ENCODE measurements around the gene ESPNL.
A peak's percentile ranks its signal among the peaks of the same experiment; 100 is the strongest.

Gene ESPNL

GRCh38 chr2:238172439-238172838 lies 72.3 kb downstream of the ESPNL start:
- H3K4me3 ChIP-seq (ENCODE audit: low read length): no peak overlapping the region
- no peak for DNase-seq (ENCODE audit: low read depth)
- TF ChIP-seq CTCF (conservative IDR thresholded peaks at IDR 0.05; ENCODE audit: low read depth, low read length): no peak

DNA sequence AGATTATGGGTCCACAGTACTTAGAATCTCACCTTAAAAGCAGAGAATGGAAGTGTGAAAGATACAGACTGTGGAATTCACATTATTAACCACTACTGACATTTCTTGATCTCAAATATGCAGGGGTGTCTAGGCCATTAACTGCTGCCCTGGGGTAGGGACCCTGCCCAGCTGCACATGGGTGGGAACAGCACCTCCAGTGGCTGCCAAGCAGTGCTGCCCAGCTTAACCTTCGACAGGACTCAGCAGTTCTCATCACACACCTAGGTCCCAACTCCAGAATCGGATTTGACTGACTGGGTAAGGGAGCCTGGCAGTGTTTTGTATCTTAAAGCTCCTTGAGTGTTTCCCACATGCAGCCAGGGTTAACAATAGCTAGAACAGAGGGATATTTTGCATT lies 73.6 kb downstream of the ESPNL start:
- H3K4me3 ChIP-seq (ENCODE audit: low read length): no peak overlapping the region
- TF ChIP-seq CTCF (conservative IDR thresholded peaks at IDR 0.05; ENCODE audit: low read depth, low read length): peak; percentile 32
- no peak for DNase-seq (ENCODE audit: low read depth)

- no peak overlapping the region for H3K4me3 ChIP-seq (ENCODE audit: low read length)
- no peak for TF ChIP-seq CTCF (conservative IDR thresholded peaks at IDR 0.05; ENCODE audit: low read depth, low read length)
- DNase-seq (ENCODE audit: low read depth): no peak
Measured at GRCh38 chr2:238174291-238174690, 74.2 kb downstream of the ESPNL start.

DNA sequence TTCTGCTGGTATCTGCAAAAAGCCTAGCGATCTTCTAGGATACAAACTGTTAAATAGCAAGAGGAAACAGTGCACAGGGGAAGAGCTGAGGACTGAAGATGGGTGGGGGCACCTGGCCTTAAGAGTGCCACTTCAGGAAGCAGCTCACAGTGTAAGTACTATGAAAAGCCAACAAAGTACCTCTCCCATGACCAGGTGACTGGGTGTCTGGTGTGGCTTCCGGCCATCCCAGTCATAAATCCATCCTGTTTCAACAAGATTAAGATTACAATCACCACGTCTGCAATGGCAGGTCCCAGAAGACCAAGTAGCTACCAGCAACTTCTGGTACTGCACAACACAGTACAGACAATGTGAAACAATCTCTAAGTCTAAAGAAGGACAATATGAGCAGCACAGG lies 74.6 kb downstream of the ESPNL start:
- no peak for TF ChIP-seq CTCF (conservative IDR thresholded peaks at IDR 0.05; ENCODE audit: low read depth, low read length)
- no peak overlapping the region for H3K4me3 ChIP-seq (ENCODE audit: low read length)
- DNase-seq (ENCODE audit: low read depth): no peak

- no peak overlapping the region for H3K4me3 ChIP-seq (ENCODE audit: low read length)
- no peak for DNase-seq (ENCODE audit: low read depth)
- TF ChIP-seq CTCF (conservative IDR thresholded peaks at IDR 0.05; ENCODE audit: low read depth, low read length): no peak
Measured at GRCh38 chr2:238176613-238177012, 76.5 kb downstream of the ESPNL start.

GRCh38 chr2:238180554-238180953 lies 80.4 kb downstream of the ESPNL start:
- TF ChIP-seq CTCF (conservative IDR thresholded peaks at IDR 0.05; ENCODE audit: low read depth, low read length): no peak
- no peak overlapping the region for H3K4me3 ChIP-seq (ENCODE audit: low read length)
- no peak for DNase-seq (ENCODE audit: low read depth)

DNA sequence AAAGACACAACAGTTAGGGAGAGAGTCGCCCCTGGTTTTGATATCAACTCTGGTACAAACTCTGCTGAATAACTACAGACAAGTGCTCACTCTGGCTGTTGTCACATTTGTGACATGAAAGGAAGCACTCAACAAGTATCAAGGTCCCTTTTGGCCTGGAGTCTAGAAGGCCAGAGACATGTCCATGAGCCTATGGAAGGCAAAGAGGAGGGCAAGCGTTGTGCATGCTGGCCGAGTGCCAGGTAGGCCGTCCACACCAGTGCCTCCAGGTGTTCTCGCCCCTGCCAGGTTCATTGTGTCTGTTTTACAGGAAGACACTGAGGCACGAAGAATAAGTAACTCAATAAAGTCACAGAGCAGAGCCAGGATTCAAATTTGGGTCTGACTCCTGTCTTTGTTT lies 82.2 kb downstream of the ESPNL start:
- no peak for TF ChIP-seq CTCF (conservative IDR thresholded peaks at IDR 0.05; ENCODE audit: low read depth, low read length)
- no peak for DNase-seq (ENCODE audit: low read depth)
- no peak overlapping the region for H3K4me3 ChIP-seq (ENCODE audit: low read length)
